GM21360 (cell line): ENCODE results near the gene HIVEP2.
A peak's percentile ranks its signal among the peaks of the same experiment; 100 is the strongest.

Source experiments
- ATAC-seq: cut with Tn5 transposase; IDR thresholded peaks from one replicate; pipeline ENCODE4 v1.9.1; 2021; ENCODE audit warnings: mild to moderate bottlenecking, moderate library complexity; ENCODE audit not compliant: unreplicated experiment

HIVEP2 gene

GRCh38 chr6:142918339-142919042 is 26.5 kb downstream of the HIVEP2 start:
- ATAC-seq = no peak

DNA sequence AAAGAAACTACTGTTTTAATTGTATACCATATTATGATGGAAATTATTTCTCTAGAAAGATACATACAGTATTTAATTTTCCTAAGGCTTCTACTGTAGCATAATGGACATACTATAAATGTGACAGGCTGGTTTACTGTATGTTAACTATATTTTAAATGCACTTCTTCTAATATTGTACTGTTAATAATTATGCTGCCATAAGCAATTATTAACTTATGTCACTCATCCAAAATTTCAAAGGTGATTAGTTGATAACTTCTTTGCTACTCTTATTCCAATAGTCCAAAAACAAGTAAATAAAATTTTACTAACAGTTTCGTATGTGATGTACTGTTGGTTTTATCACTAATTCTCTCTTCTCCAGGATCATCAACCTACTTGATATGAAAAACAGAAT is 28.1 kb downstream of the HIVEP2 start:
- no peak for ATAC-seq

DNA sequence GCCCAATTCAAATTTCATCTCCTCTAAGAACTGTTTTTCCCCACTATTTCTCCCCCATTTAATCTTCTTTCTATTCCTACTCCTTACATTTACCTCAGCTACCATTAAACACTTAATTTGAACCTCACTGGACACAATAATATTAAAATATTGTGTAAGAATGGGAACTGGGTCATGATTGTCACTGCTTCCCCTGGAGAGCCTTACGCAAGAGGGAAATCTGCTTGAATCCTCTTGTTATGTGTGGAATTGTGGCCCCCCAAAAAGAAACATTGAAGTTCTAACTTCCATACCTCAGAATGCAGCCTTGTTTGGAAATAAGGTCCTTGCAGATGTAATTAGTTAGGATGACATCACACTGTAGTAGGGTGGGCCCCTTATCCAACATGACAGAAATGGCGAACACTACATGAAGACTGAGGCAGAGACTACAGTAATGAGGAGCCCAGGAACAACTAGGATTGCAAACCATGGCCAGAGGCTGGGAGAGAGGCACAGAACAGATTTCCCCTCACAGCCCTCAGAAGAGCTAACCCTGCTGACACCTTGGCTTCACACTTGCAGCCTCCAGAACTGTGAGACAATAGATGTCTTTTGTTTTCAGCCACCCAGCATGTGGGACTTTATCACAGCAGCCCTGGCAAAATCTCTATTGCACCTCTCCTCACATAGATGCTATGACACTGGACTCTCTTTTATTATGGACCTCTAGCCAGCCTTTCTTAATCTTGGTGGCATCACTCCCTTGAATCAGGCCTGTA is 29.9 kb downstream of the HIVEP2 start:
- no peak for ATAC-seq

DNA sequence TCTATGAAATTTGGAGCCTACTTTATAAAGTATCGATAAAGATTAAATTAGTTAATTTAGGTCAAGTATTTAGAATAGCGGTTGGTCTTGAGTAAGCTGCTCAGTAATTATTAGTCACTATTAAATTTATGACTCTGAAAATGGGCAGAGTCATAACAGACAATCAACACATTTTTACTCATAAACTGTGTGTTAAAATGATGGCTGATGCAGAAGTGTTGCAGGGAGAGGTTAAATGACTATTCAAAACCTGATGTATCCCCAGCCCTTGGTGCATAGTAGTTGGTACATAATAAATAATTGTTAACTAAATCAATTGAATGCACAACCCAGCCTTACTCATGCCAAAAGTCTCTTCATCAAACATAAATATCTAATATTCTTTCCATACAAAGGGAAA is 30.6 kb downstream of the HIVEP2 start:
- no peak for ATAC-seq

GRCh38 chr6:142913511-142914047 is 31.4 kb downstream of the HIVEP2 start:
- ATAC-seq = peak; percentile 88

DNA sequence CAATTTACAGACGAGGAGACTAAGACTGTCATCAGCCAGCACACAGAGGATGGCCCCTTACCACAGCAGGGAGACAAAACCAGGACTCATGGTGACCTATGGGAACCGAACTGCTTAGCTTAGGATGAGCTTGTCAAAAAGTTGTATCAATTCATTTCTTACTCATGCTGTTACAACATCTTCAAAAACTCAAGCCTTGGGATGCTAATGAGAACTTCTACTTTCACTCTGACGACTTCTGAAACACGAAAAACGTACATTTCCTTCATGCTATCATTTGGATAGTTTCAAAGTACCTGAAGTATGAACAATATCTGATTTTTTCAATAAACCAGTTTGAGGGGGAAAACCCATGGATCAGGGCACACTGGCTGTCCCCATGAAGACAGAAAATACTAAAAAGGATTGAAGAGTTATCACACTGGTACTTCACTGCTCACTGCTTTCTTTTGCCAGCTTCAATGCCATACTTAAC is 31.9 kb downstream of the HIVEP2 start:
- ATAC-seq = peak; percentile 57

GRCh38 chr6:142912125-142912524 is 32.9 kb downstream of the HIVEP2 start:
- ATAC-seq = no peak

GRCh38 chr6:142911430-142911829 is 33.5 kb downstream of the HIVEP2 start:
- ATAC-seq = no peak

DNA sequence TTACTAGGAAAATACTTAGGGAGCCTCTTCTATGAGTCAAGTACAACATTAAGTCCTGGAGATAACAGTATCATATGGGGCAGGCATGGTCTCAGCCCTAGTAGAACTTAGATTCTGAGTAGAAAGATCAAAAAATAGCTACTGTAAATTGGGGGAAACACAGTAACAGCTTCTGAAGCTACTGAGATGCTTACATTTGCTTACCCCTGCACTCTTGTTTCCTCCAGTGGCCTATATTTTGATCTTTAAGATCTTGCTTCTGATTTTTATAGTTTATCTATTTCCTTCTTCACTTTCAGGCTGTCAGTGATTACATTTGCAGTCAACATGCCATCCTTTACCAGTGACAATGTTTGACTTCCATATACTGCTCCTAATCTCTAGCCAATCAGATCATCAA is 35.3 kb downstream of the HIVEP2 start:
- ATAC-seq = no peak

GRCh38 chr6:142908235-142908634 is 36.7 kb downstream of the HIVEP2 start:
- no peak for ATAC-seq

DNA sequence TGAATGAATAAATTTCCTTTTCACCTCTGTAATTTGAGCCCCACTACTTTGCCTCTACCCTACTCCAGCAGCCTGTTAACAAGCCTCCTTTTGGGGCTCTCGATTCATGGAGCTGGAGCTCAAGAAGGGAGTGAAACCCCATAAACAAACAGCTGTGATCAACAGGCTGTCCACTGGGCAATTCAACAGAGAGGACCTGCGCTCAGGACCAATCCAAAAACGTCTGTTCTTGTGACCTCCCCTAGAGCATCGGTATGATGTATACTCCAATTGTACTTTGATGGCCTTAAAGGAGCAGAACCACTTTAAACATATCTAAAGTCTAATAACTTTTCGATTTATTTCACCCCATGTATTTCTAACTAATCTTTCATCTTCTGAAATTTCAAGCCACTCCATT is 37.4 kb downstream of the HIVEP2 start:
- ATAC-seq = peak; percentile 11

GRCh38 chr6:142906945-142907470 is 38.0 kb downstream of the HIVEP2 start:
- peak; percentile 63 for ATAC-seq

GRCh38 chr6:142903812-142904211 is 41.2 kb downstream of the HIVEP2 start:
- no peak for ATAC-seq

DNA sequence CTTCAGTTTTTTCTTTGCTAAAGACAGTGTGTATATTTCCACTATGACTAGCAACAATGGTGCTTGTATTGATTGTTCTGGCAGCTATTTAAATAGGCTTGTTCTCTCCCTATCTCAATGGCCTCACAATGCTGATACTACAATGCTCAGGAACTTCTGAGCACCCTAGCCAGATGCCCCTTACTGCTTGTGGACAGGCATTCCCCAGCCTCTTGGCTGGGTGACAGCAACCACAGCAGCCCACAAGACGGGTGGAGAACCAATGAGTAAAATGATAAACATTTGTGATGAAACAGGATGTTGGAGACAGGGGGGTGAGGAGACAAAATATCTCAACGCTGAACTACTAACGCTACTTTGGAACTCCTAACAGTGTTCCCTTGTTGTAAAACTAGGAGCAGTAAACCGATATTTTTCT is 42.3 kb downstream of the HIVEP2 start:
- peak; percentile 58 for ATAC-seq

DNA sequence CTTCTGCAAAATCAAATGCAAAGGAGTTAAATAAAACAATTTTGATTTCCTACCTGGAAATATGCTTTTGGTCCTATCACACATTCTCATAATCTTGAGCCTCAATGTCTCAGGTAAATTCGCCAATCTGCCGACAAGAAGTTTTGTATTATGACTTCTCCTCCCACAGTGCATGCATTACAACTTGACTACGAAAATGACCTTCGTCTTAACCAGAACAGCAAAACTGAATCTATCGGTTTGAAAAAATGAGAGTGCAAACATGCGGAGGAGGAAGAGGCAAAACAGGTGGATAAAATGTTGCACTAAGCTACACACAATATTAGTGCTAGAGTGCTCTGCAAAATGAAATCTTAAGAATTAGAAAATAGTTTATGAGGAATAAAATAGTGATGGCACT is 43.4 kb downstream of the HIVEP2 start:
- ATAC-seq = no peak

GRCh38 chr6:142900227-142900971 is 44.6 kb downstream of the HIVEP2 start:
- ATAC-seq = no peak

DNA sequence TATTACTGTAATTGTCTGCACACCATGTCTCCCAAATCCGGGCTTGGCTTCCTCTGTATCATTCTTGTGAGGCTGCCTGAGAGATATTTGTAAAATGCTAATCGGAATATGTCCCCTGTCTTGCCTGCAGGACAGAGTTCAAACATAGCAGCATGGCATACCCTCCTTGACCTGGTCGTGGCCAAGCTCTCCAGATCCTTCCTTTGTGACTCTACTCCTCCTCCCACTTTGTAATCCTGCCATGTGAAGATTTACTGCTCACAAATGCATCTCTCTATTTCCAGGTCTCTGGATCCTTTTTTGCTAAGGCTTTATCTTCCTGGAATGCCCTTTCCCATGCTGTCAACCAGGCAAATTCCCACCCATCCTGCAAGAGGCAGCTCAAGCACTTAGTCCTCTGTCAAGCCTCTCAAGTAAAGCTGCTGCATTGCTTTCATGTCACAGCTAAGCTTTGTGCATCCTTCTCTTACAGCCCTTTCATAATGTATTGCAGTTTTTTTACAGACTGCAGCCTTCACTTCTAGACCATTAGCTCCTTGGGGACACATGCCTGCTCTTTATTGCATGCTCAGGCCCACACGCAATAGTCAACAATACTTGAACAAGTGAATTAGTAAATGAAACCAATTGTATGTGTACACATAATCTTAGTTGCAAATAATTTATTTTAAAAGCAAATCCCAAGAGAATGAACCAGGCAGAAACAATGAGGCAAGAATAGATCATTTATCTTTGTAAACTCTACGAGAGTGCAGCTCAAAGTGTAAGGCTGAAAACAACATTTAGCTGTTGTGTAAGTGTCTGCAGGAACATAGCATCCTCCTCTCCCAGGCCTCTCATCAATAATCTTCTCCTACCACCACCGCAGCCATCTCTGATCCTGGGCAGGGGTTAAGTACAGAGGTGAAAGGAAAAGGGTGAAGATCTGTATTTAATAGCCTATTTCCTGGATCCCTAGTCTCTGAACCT is 45.8 kb downstream of the HIVEP2 start:
- ATAC-seq = no peak

DNA sequence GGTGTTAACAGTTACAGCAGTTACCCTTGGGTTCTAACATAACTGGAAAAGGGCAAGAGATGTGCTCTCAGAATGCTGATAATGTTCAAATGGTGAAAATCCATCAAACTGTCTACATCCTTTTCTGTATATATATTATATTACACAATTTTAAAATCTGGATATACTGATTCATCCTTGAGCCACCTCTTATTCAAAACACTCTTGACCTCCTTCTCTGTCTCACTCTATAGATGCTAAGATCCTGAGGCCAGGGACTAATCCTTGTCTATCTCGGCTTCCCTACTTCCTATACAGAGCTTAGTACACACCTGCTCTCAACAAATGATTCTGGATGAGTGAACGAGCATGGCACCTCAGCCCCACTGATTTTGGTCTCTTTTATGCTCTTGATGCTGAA is 47.3 kb downstream of the HIVEP2 start:
- ATAC-seq = no peak

DNA sequence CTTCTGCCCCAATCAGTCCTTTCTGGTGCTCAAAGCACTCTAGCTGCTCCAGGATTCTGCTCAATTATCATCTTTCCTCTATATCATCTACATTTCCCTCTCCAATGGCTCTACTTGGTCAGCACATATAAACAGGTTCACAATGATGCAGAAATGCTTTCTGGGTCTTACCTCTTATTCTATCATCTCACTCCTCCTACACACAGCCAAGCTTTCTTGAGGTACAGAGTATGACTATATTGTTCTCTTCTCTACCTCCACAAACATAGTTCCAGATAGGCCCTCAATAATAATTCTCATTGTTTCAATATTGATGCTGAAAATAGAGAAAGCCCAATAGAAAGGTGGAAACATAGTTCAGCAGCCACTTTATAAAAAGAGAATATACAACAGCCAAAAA is 48.2 kb downstream of the HIVEP2 start:
- ATAC-seq = no peak

- no peak for ATAC-seq
These were observed 51.9 kb downstream of the HIVEP2 start for GRCh38 chr6:142893088-142893487.
